SH-SY5Y (cell line): Measurements from ENCODE around the gene BTRC.

Experiments
- GATA2 ChIP-seq: IDR thresholded peaks from 2 replicates; pipeline ENCODE4 v1.6.1; 2011; ENCODE audit warnings: mild to moderate bottlenecking, low read depth, low read length
- GATA3 ChIP-seq: IDR thresholded peaks from 2 replicates; pipeline ENCODE4 v1.6.1; 2011; ENCODE audit warnings: low read depth, mild to moderate bottlenecking, low read length, moderate library complexity

DNA sequence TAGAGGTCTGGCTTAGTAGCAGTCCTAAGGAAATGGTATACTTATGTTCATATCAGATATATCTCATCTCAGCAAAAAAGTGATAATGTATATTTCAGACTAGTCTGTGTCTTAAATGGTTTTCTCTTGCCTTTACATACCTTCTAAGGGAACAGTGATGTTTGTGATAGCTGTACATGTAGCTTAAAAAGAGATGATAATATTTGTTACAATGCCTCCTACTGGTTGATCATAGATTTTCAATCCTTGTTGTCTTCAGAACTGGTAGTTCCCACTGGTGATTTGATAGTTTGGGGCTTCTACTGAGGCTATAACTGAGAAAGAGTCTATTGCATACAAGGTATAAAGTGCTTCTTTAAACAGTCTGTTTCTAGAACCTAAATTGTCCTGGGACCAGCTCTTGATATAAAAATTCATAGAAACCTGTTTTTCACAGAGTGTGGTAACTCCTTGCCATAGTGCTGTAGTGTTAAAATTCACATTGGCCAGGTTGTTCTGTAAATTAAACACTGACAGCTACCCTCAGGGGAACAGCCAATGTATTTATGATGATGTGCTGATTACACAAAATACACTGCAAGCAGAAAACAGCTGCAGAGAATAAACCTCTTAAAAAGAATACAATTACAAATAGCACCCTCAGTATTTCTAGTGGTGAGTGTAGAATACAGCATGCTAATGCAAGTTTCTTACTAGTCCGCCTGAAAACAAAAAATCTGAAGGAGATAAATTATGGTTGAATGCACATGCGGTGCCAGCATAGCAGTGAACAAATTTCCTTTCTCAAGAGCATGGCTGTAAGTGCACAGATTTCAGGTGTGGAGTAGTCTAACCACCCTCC, 90.3 kb downstream of the BTRC start:
- TF ChIP-seq GATA2 = no peak
- TF ChIP-seq GATA3 = no peak
